Measurements from ENCODE around the gene GTF2IRD1.

- TF ChIP-seq, protein P1, sequence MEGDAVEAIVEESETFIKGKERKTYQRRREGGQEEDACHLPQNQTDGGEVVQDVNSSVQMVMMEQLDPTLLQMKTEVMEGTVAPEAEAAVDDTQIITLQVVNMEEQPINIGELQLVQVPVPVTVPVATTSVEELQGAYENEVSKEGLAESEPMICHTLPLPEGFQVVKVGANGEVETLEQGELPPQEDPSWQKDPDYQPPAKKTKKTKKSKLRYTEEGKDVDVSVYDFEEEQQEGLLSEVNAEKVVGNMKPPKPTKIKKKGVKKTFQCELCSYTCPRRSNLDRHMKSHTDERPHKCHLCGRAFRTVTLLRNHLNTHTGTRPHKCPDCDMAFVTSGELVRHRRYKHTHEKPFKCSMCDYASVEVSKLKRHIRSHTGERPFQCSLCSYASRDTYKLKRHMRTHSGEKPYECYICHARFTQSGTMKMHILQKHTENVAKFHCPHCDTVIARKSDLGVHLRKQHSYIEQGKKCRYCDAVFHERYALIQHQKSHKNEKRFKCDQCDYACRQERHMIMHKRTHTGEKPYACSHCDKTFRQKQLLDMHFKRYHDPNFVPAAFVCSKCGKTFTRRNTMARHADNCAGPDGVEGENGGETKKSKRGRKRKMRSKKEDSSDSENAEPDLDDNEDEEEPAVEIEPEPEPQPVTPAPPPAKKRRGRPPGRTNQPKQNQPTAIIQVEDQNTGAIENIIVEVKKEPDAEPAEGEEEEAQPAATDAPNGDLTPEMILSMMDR (conservative IDR thresholded peaks at IDR 0.05; ENCODE audit: low read depth, low read length) = no peak
- no peak for TF ChIP-seq POLR2A (IDR thresholded peaks at IDR 0.05; ENCODE audit: low read depth, low read length)
Measured at GRCh38 chr7:74516214-74516613, 62.5 kb downstream of the GTF2IRD1 start.

Measured in IMR-90 (cell line).